WTC11 (cell line): Measurements from ENCODE around the gene OR11H1.
"Not testable (repeated sequence)": the region's sequence is repeated elsewhere in the genome, so short reads cannot be mapped to it uniquely, and the experiment has no call there.

ENCODE experiments used
- ATF3 ChIP-seq: sonication (generic); formaldehyde crosslinking; conservative IDR thresholded peaks from 2 replicates; pipeline ENCODE4 v1.8.1; 2022; ENCODE audit warnings: mild to moderate bottlenecking, missing genetic modification reagents
- CREB1 ChIP-seq: sonication (generic); formaldehyde crosslinking; IDR thresholded peaks from 2 replicates; pipeline ENCODE4 v1.8.0; 2023; ENCODE audit warnings: mild to moderate bottlenecking, missing genetic modification reagents
- CTCF ChIP-seq: fragments of 200-600 bp; IDR thresholded peaks from 2 replicates; pipeline ENCODE4 v1.8.0; 2022; ENCODE audit warnings: antibody characterized with exemption
- ETV6 ChIP-seq: sonication (generic); formaldehyde crosslinking; IDR thresholded peaks from 2 replicates; pipeline ENCODE4 v1.8.1; 2022; ENCODE audit warnings: mild to moderate bottlenecking, missing genetic modification reagents
- FOXK1 ChIP-seq: sonication (generic); formaldehyde crosslinking; IDR thresholded peaks from 2 replicates; pipeline ENCODE4 v1.8.0; 2022; ENCODE audit warnings: mild to moderate bottlenecking, moderate library complexity, missing genetic modification reagents
- GABPB1 ChIP-seq: sonication (generic); formaldehyde crosslinking; IDR thresholded peaks from 2 replicates; pipeline ENCODE4 v1.8.1; 2023; ENCODE audit warnings: mild to moderate bottlenecking, missing genetic modification reagents
- JUN ChIP-seq: sonication (generic); formaldehyde crosslinking; IDR thresholded peaks from 2 replicates; pipeline ENCODE4 v1.8.0; 2023; ENCODE audit warnings: mild to moderate bottlenecking, missing genetic modification reagents
- STAT6 ChIP-seq: sonication (generic); formaldehyde crosslinking; conservative IDR thresholded peaks from 2 replicates; pipeline ENCODE4 v1.8.1; 2023; ENCODE audit warnings: mild to moderate bottlenecking, low read depth, missing genetic modification reagents, moderate library complexity
- TEAD1 ChIP-seq: sonication (generic); formaldehyde crosslinking; IDR thresholded peaks from 2 replicates; pipeline ENCODE4 v1.8.0; 2022; ENCODE audit warnings: mild to moderate bottlenecking, missing genetic modification reagents

GRCh38 chr22:15553767-15554166 lies 25.8 kb downstream of the OR11H1 start:
- not testable (repeated sequence) for TF ChIP-seq CTCF; CREB1 (CRISPR knock-in tag); GABPB1; FOXK1; JUN (CRISPR knock-in tag); ETV6 (CRISPR knock-in tag); TEAD1 (CRISPR knock-in tag); STAT6 (CRISPR knock-in tag); ATF3 (CRISPR knock-in tag)
